GM19043 (cell line): ENCODE measurements around the gene DLG2.
"Not testable (repeated sequence)": the region's sequence is repeated elsewhere in the genome, so short reads cannot be mapped to it uniquely, and the experiment has no call there.

Source experiments
- ATAC-seq: cut with Tn5 transposase; IDR thresholded peaks from one replicate; pipeline ENCODE4 v1.9.1; 2021; ENCODE audit warnings: low read depth; ENCODE audit not compliant: unreplicated experiment

DLG2 gene

DNA sequence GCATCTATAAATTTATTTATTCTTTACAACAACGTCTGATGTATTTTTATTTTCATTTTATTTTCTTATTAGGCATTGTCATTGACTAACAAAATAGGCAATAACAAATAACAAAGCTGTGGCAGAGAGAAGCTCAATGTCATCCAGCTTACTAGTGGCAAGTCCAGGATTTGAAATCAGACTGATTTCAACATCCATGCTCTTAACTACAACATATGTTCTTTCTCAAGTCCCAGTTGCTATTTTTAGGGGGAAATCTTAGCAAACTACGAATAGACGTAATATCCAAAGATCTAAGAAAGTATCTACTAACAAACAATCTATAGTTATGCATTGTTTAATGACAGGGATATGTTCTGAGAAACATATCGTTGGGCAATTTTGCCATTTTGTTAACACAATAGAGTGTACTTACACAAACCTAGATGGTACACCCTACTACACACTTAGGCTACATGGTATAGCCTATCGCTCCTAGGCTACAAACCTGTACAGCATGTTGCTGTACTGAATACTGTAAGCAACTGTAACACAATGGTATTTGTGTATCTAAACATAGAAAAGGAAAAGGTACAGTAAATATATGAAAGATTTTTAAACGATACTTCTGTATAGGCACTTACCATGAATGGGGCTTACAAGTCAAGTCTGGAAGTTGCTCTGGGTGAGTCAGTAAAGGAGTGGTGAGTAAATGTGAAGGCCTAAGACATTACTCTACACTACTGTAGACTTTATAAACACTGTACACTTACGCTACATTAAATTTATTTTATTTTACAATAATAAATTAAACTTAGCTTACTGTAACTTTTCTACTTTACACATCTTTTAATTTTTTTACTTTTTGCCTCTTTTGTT, 151.3 kb downstream of the DLG2 start:
- no peak for ATAC-seq

DNA sequence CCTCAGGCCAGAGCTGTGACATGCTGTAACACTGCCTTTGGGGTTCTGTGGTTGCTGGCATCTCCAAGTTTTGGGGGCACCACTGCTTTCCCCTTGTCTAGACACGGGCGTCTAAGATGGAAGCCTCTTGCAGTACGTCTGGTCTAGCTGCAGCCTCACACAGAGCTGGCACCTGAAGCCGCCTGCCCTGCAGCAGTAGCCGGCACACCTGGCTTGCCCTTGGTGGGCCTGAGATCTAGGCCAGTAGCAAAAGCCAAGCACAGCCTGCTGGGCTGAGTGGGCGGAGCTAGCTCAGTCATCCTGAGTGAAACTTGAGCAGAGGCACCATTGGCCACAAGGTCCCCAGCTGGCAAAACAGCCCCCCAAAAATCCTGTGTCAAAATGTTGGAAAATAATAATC, 154.2 kb downstream of the DLG2 start:
- ATAC-seq, result no peak

DNA sequence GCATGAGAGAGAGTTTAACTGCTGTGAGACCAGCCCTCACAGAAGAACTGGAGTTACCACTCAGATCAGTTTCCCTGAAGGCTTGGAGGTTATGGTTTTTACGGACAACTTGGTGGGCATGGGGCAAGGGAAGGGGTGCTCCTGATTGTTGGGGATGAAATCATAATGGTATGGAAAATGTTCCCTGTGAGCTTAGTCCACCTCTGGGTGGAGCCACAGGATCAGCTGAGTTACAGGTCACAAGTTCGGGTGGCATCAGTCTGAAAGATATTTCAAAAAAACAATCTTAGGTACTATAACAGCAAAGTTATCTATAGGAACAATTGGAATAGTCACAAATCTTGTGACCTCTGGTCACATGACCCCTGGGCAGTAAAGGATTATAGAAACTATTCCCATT, 162.9 kb downstream of the DLG2 start:
- no peak for ATAC-seq

DNA sequence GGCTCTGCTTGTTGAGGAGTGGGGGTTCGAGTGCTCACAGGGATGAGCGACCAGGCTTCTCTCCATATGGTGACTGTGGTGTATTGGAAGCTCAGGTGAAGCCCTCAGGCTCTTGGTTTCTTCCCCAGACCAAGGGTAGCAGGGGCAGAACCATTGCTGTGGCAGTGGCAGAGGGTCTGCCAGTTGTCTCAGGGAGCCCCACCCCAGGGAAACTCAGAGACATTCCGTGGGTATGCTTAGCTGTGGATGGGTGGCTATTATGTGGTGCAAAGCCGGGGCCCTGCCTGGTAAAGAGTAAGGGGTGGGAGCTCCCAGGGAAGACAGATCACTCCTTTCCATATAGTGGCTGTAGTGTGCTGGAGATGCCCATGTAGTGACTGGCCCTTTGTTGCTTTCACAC, 167.8 kb downstream of the DLG2 start:
- no peak for ATAC-seq

DNA sequence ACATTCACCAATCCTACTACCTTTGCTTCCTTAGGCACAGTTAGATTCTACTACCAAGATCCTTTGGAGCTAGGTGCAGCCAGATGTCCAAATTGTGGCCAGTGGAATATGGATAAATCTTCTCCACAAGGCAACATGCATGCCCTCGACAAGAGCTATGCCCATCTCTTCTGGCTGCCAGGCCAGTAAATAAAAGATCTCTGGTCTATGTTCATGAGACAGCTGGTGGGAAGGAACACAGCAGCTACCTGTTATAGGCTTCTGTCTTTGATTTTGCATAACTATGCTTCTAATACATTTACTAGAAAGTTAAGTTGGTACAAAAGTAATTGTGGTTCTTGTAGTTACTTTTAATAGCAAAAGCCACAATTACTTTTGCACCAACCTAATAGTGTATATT, 182.7 kb downstream of the DLG2 start:
- no peak for ATAC-seq

DNA sequence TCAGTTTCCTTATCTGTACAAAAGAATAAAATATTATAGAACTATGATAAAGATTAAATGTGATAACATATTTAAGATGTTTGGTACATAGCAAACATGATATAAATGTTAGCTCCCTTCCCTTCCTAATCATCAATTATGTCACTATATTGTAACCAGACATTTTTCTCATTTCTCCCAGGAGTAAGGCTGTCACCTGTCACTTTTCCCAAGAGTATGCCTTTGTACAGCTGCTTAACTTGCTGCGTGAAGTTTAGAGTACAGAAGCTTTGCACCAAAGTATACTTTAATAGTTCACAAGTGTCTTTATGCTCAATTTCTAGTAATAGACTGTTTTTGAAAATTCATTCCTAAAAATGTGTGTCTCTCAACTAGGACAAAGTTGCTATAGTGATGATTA, 186.9 kb downstream of the DLG2 start:
- ATAC-seq, result no peak

DNA sequence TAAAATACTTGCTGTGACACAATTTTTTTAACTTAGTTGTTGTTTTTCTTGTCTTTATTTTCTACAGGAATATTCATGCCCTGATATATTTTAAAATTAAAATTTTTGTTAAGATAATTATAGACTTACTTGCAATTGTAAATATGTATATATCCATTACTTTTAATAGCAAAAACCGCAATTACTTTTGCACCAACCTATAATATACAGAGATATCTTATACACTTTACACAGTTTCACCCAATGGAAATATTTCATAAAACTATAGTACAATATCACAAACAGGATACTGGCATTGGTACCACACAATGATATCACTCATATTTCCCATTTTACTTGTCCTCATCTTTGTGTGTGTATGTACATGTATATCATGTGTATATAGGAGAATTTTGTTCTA, 188.8 kb downstream of the DLG2 start:
- no peak for ATAC-seq

DNA sequence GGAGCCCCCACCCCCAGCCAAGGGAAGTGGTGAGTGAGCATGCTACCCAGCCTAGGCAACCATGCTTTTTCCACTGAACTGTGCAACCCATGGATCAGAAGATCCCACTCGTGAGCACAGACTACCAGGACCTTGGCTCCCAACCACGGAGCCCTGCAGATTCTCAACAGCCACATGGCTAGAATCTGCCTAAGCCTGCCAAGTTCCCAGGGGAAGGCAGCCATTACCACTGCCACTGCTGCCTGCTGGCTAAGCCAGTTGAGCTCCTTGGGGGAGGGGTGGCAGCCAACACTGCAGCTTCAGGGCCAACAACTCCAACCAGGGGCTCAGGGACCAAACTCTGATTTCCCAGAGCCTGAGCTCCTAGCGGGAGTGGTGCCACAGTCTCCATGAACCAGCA, 195.8 kb downstream of the DLG2 start:
- ATAC-seq, result no peak

DNA sequence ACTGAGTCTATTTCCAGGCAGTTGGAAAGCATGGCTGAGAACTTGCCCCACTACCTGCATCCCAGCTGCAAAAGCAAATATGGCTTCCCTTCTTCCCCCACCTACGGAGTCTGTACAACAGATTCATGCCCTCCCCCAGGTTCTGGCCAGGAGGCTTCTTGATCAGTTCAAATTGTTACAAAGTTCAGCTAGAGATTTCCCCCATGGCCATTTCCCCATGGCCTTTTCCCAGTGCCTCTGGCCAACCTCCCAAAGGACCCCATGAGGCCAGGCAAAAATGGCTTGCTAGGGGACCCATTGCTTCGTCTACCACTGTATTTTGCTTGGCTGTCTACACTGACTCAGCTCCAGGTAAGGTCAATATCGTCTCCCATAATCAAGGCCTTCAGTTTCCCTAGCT, 203.3 kb downstream of the DLG2 start:
- no peak for ATAC-seq

DNA sequence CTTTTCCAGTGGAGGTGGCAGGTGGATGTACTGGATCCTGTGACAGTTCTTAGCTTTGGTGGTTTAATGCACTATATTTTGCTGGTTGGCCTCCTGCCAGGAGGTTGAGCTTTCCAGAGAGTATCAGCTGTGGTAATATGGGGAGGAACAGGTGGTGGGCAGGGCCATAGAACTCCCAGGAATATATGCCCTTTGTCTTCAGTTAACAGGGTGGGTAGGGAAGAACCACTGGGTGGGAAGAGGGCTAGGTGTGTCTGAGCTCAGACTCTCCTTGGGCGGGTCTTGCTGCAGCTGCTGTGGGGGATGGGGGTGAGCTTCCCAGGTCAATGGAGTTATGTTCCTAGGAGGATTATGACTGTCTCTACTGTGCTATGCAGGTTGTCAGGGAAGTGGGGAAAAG, 203.8 kb downstream of the DLG2 start:
- no peak for ATAC-seq

DNA sequence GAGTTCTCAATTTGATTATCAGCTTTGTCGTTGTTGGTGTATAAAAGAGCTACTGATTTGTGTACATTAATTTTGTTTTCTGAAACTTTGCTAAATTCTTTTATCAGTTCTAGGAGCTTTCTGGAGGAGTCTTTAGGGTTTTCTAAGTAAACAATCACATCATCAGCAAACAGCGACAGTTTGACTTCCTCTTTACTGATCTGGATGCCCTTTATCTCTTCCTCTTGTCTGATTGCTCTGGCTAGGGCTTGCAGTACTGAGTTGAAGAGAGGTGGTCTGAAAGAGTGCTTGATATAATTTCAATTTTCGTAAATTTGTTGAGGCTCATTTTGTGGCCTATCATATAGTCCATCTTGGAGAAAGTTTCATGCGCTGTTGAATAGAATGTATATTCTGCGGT, 213.0 kb downstream of the DLG2 start:
- ATAC-seq, result no peak

DNA sequence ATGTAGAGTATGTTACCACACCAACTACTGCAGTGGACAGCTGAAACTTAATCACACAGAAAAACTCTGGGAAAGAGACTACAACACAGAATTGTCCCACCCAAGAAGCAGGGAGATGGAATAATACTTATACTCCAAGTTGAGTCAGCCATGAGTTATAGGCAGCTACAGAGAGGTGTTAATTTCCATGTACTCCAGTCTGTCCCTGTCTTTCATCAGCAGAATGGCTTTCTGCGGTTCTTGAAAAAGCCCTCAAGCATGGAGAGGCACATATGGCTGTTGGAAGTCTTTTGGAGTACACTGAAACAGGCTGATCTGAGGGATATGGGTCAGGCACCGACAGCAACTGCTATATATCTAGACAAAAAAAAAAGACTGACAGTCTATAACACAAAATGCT, 219.5 kb downstream of the DLG2 start:
- ATAC-seq, result no peak

DNA sequence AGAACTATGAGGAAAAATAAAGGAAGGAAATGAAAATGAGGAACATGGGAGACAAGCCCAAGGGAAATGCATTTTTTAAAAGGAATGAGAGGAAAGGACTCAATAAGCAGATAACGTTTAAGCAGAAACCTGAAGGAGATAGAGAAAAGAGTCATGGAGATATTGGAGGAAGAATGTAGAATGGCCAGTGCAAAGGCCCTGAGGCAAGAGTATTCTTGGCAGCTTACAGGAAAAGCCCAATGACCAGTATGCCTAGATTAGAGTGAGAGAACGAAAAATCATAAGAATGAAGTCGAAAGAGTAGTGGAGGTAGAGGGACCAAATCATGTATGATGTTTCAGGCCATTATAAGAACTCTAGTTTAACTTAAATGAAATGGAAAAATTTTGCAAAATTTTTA, 220.3 kb downstream of the DLG2 start:
- no peak for ATAC-seq

DNA sequence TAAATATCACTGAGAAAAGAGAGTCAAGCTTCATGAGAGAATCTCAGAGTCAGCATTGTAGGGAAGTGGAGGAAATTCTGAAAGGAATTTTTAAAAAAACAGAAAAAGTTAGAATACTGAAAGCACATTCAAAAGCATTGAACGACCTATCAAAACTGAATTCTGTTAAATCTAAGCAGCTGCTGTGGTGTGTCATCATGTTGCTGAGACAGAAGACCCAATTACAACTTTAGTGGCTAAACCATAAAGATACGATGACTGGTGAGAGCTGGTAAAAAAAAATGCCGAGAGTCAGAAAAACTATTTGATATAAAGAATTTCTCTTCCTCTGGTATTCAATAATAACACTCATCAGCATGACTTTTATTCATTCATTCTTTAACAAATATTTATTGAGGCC, 220.8 kb downstream of the DLG2 start:
- ATAC-seq, result no peak

DNA sequence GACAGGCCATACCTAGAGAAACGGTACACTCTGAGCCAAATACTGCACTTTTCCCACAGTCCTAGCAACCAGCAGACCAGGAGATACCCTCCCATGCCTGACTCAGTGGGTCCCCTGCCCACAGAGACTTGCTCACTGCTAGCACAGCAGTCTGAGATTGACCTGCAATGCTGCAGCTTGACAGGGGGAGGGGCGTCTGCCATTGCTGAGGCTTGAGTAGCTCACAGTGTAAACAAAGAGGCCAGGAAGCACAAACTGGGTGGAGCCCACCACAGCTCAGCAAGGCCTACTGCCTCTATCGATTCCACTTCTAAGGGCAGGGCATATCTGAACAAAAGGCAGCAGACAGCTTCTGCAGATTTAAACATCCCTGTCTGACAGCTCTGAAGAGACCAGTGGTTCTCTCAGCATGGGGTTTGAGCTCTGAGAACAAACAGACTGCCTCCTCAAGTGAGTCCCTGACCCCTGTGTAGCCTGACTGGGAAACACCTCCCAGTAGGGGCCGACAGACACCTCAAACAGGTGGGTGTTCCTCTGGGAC, 231.6 kb downstream of the DLG2 start:
- ATAC-seq, result not testable (repeated sequence)

DNA sequence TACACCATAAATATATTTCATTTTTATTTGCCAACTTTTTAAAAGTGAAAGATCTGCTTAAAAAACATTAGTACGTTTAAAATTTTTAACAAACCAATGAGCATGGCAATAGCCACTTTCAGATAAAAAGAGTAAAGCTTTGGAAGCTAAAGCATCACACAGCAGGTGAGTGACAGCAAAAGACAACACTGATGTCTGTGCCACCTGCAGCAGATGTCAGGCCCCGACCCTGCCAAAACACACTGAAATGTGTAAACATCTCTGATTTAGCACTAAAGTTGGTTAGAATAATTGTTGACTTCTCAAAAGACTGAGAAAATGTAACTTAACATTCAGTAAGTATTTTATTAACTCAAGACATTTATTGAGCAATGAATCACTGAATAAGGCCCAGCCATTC, 232.9 kb downstream of the DLG2 start:
- ATAC-seq, result no peak

DNA sequence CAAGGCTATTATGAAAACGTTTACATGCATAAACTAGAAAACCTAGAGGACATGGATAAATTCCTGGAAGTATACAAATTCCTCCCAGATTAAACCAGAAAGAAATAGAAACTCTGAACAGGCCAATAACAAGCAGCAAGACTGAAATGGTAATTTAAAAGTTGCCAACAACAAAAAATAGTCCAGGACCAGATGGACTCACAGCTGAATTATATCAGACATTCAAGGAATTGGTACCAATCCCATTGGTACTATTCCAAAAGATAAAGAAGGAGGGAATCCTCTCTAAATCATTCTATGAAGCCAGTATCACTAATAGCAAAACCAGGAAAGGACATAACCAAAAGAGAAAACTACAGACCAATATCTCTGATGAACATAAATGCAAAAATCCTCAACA, 236.0 kb downstream of the DLG2 start:
- ATAC-seq, result no peak

DNA sequence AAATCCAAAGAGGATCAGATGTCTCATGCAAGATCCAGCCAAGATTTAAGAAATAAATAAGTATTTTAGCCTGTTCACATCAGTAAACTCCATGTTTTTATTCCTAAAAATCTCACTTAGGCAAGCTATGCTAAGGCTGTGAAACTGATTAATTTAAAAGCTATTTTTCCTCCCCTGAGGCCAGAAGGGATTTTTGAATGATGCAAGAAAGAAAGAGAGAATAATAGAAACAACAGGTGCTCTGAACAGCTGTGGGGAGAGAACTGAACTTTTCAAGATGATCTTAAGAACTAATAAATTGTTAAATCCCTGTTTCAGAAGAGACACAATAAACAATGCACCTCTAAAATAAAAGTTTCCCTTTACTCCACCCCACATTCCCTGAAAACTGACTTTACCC, 241.6 kb downstream of the DLG2 start:
- ATAC-seq, result no peak

DNA sequence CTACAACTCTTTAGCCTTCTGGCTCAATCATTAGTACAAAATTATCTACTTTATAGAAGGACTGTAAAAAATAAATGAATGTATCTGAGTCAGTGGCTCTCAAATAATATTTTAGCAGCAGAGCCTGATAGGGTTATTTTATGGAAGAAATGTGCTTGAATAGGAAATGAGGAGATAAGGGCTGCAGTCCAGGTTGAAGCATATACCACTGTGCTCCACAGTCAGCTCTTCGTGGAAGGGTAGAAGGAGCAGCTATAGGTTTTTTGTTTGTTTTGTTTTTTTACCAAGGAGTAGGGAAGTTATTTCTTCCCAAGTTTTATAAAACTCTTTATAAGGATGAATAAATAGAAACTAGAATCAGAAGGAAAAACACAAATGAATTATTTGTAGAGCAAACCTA, 242.0 kb downstream of the DLG2 start:
- no peak for ATAC-seq

DNA sequence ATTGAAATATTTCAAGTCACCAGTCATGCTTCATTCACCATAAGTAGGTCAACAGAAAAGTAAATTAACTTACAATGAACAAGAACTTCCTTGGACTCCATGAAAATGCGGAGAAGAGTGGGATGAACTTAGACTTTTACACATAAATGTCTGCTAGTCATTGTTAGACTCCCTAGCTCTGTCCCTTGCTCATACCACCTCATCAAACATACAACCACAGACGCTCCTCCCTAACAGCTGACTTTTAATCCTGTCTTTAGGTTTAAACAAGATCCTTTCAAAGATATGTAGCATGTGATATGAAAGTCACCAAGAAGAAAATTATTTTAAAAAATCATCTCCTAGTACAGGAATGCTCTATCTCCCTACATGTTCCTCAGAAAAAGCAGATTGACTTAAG, 248.1 kb downstream of the DLG2 start:
- ATAC-seq, result no peak

DNA sequence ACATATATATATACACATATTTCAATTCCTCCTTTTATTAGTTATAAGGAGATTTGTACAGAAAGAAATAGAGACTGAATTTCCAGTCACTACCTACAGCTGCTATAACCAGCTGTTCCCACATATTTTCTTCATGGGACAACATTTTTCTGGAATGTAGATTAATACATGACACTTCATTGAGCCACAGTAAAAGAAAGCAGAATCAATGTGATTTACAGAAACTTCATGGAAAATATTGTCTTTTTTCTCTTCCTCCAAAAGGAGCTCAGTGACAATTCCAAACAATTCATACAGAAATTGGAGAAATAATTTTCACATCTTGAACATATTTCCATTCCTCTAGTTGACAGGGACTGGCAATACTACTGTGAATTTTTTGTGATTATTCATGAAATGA, 249.2 kb downstream of the DLG2 start:
- no peak for ATAC-seq

DNA sequence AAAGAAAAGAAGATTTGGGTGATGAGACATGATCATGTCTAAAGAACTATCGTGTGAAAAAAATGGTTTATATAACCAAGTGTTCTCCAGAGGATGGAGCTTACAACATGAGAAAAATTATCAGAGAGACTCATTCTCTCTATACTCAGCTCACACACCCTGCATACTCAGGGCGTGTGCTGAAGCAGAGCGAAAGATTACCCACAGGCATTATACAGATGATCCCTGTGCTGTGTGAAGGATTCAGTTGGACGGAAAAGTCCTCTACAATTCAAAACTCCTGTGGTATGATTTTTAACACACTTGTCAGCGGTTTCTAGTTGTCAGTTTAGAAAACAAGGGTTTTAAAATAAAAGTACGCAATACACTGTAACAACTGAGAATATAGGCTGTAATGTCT, 267.3 kb downstream of the DLG2 start:
- no peak for ATAC-seq

DNA sequence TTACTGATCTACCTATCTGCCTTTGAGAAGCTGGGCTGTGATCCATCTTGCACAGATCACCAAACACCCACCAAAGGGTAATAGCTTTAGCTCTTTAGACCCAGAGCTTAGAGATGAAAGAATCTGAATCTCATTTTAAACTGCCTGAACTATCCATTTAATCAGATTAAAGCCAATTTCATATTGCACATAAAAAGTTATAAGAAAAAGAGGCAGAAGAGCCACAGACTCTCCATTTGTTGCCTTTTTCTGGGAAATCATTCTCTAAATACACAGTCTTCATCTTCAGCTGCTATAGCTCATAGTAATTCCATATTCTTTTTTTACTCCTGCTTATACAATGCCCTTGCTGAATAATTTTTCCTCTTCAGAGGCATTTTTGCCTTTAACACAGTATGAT, 271.2 kb downstream of the DLG2 start:
- no peak for ATAC-seq
